Regular cardiac myocyte (primary cell): Measurements from ENCODE around the gene TAS2R10. TPM values are rescaled to one million over a fixed set of nuclear protein-coding genes. Genes with fewer than 3 reads are reported as not detected.

ENCODE experiments used
- total RNA-seq: library from RNA; depleted of rRNA; stranded (reverse); fragments of >200 nt; gene quantifications from 2 replicates; pipeline ENCODE4 v1.2.3, GENCODE V29; 2014

TAS2R10 gene
- total RNA-seq, result under 0.01 and 0.19 TPM in 2 replicates

GRCh38 chr12:10826258-10826657 is at the start of gene TAS2R10:
TSS of gene TAS2R10 (minus strand) at chr12:10826358. CDS start at chr12:10826269, 89 bp downstream.

GRCh38 chr12:10849425-10849878 is 23.3 kb upstream of the TAS2R10 start, which contains the start of gene PRR4:
TSS of gene PRR4 (minus strand) at chr12:10849475. CDS start at chr12:10849437, 38 bp downstream.

GRCh38 chr12:10810068-10810467 is 16.1 kb downstream of the TAS2R10 start, which contains the start of gene TAS2R9:
TSS of gene TAS2R9 (minus strand) at chr12:10810168. CDS start at chr12:10810075, 93 bp downstream.

GRCh38 chr12:10807186-10807585 is 19.0 kb downstream of the TAS2R10 start, which contains the start of gene TAS2R8:
TSS of gene TAS2R8 (minus strand) at chr12:10807286. CDS start at chr12:10806980, 306 bp downstream.

GRCh38 chr12:10802587-10802986 is 23.6 kb downstream of the TAS2R10 start, which contains the start of gene TAS2R7:
TSS of gene TAS2R7 (minus strand) at chr12:10802627. CDS start at chr12:10802570, 57 bp downstream.

Other genes starting within 250 kb of the TAS2R10 start
- gene MAGOHB, start 212.7 kb downstream of the TAS2R10 start, total RNA-seq, result 16.3 and 22.6 TPM in 2 replicates
- 2.0 and 4.8 TPM in 2 replicates for gene STYK1, start 152.3 kb downstream of the TAS2R10 start, total RNA-seq
- 64.5 and 153 TPM in 2 replicates for gene YBX3, start 103.0 kb downstream of the TAS2R10 start, total RNA-seq
- under 0.01 TPM in 1 of 2 replicates, not detected in the other for gene TAS2R7, start 23.7 kb downstream of the TAS2R10 start, total RNA-seq
- gene TAS2R8, start 19.1 kb downstream of the TAS2R10 start, total RNA-seq, result under 0.01 TPM in 1 of 2 replicates, not detected in the other
- gene TAS2R9, start 16.2 kb downstream of the TAS2R10 start, total RNA-seq, result not detected in 2 replicates
- 0.28 and 1.2 TPM in 2 replicates for gene PRR4, start 23.1 kb upstream of the TAS2R10 start, total RNA-seq
- gene PRH1, start 57.9 kb upstream of the TAS2R10 start, total RNA-seq, result 7.3 and 18.3 TPM in 2 replicates
- 0.58 and 1.1 TPM in 2 replicates for gene TAS2R13, start 83.2 kb upstream of the TAS2R10 start, total RNA-seq
- gene PRH2, start 102.9 kb upstream of the TAS2R10 start, total RNA-seq, result 0.19 TPM in 1 of 2 replicates, not detected in the other
- 1.5 and 3.7 TPM in 2 replicates for gene TAS2R14, start 112.9 kb upstream of the TAS2R10 start, total RNA-seq
- 1.5 and 3.1 TPM in 2 replicates for gene TAS2R50, start 160.6 kb upstream of the TAS2R10 start, total RNA-seq
- gene TAS2R20, start 171.9 kb upstream of the TAS2R10 start, total RNA-seq, result 1.2 and 4.2 TPM in 2 replicates
- gene TAS2R19, start 196.3 kb upstream of the TAS2R10 start, total RNA-seq, result 2.1 and 7.3 TPM in 2 replicates
- 2.5 and 5.6 TPM in 2 replicates for gene TAS2R31, start 205.0 kb upstream of the TAS2R10 start, total RNA-seq
- gene TAS2R46, start 235.9 kb upstream of the TAS2R10 start, total RNA-seq, result 1.5 and 2.8 TPM in 2 replicates